Cardiac muscle cell (in vitro differentiated cells and primary cell): ENCODE data around the gene NIPBL. TPM values are rescaled to one million over a fixed set of nuclear protein-coding genes. Genes with fewer than 3 reads are reported as not detected.

Experiments used
- DNase-seq, 2 donors: peaks; one replicate each; pipeline versions ENCODE4 v3.0.0 to v3.0.0-alpha.2; 2010 to 2017; ENCODE audit warnings: low read depth in 1 of 2, low spot score in 1 of 2
- H3K27ac ChIP-seq: fragments of 200-600 bp; sonication (generic); 2 replicates; pipeline ENCODE4 v1.5.1; 2016
- H3K27me3 ChIP-seq: fragments of 200-600 bp; sonication (generic); 2 replicates; pipeline ENCODE4 v1.6.0; 2016; ENCODE audit warnings: control low read depth
- H3K36me3 ChIP-seq: fragments of 200-600 bp; sonication (generic); 2 replicates; pipeline ENCODE4 v1.5.1; 2016; ENCODE audit warnings: control low read depth
- H3K4me1 ChIP-seq: fragments of 200-600 bp; sonication (generic); 2 replicates; pipeline ENCODE4 v1.8.1; 2017; ENCODE audit warnings: low read depth, mild to moderate bottlenecking, mixed run types
- H3K4me3 ChIP-seq: fragments of 200-600 bp; sonication (generic); 2 replicates; pipeline ENCODE4 v1.5.1; 2016; ENCODE audit warnings: mild to moderate bottlenecking
- H3K9me3 ChIP-seq: fragments of 200-600 bp; sonication (generic); 2 replicates; pipeline ENCODE4 v1.5.1; 2017; ENCODE audit warnings: low read depth, mild to moderate bottlenecking, control low read depth
- CTCF ChIP-seq: IDR thresholded peaks from 2 replicates; pipeline ENCODE4 v1.5.1; 2012; ENCODE audit warnings: low read depth, mild to moderate bottlenecking, low read length
- polyA plus RNA-seq: library from polyadenylated mRNA; unstranded; fragments of >200 nt; fragmentation: Nextera tagmentation; extraction: Ambion mirVana; gene quantifications from 2 replicates; pipeline ENCODE4 v1.2.1, GENCODE V29; 2016
- total RNA-seq: library from RNA; depleted of rRNA; stranded (reverse); fragments of >200 nt; gene quantifications from 2 replicates; pipeline ENCODE4 v1.2.3, GENCODE V29; 2016

NIPBL gene
- total and polyA plus RNA-seq, 2 experiments from 2014 or later = 19.1 to 43.9 TPM

GRCh38 chr5:37034955-37035354, 158.4 kb downstream of the NIPBL start:
- H3K27ac ChIP-seq = peak overlapping the region; percentile 59
- H3K36me3 ChIP-seq = peaks cover 31% of the 10 kb centered on the region
- no peaks in the 10 kb centered on the region for H3K27me3 ChIP-seq

GRCh38 chr5:37037840-37038239, 161.3 kb downstream of the NIPBL start:
- H3K27me3 ChIP-seq = no peaks in the 10 kb centered on the region
- H3K9me3 ChIP-seq = no peaks in the 10 kb centered on the region
- no peak overlapping the region for H3K27ac ChIP-seq
- no peak for TF ChIP-seq CTCF
- peaks cover 34% of the 10 kb centered on the region for H3K36me3 ChIP-seq
- H3K4me1 ChIP-seq = no peaks in the 10 kb centered on the region
- H3K4me3 ChIP-seq = no peak overlapping the region
- no peak for DNase-seq

More at GRCh38 chr5:37034955-37035354, 158.4 kb downstream of the NIPBL start:
- no peak for TF ChIP-seq CTCF
- no peaks in the 10 kb centered on the region for H3K9me3 ChIP-seq
- peak in 1 of 2 donors; percentile 0 for DNase-seq
- H3K4me1 ChIP-seq = no peaks in the 10 kb centered on the region
- no peak overlapping the region for H3K4me3 ChIP-seq

GRCh38 chr5:37039824-37040223, 163.3 kb downstream of the NIPBL start:
- Histone ChIP-seq H3K4me3 (no peak overlapping the region), H3K9me3 (no peaks in the 10 kb centered on the region), H3K27me3 (no peaks in the 10 kb centered on the region), H3K27ac (no peak overlapping the region), H3K36me3 (peaks cover 41% of the 10 kb centered on the region), H3K4me1 (no peaks in the 10 kb centered on the region)
- DNase-seq = no peak
- no peak for TF ChIP-seq CTCF

- DNase-seq = peak in 1 of 2 donors; percentile 17
- Histone ChIP-seq H3K4me1 (no peaks in the 10 kb centered on the region), H3K36me3 (peaks cover 68% of the 10 kb centered on the region), H3K27ac (no peak overlapping the region), H3K27me3 (no peaks in the 10 kb centered on the region), H3K4me3 (no peak overlapping the region), H3K9me3 (no peaks in the 10 kb centered on the region)
- TF ChIP-seq CTCF = peak; percentile 23
Observed at GRCh38 chr5:37043693-37044092, 167.1 kb downstream of the NIPBL start.

- no peak for DNase-seq
- no peaks in the 10 kb centered on the region for H3K27me3 ChIP-seq
- H3K4me3 ChIP-seq = no peak overlapping the region
- no peak overlapping the region for H3K27ac ChIP-seq
- H3K36me3 ChIP-seq = peaks cover 67% of the 10 kb centered on the region
- no peaks in the 10 kb centered on the region for H3K4me1 ChIP-seq
- no peaks in the 10 kb centered on the region for H3K9me3 ChIP-seq
- no peak for TF ChIP-seq CTCF
Observed at GRCh38 chr5:37044120-37044519, 167.6 kb downstream of the NIPBL start.

GRCh38 chr5:37045703-37046102, 169.1 kb downstream of the NIPBL start:
- no peak for DNase-seq
- Histone ChIP-seq H3K27ac (no peak overlapping the region), H3K4me1 (no peaks in the 10 kb centered on the region), H3K4me3 (no peak overlapping the region), H3K36me3 (peaks cover 68% of the 10 kb centered on the region), H3K27me3 (no peaks in the 10 kb centered on the region), H3K9me3 (no peaks in the 10 kb centered on the region)
- TF ChIP-seq CTCF = no peak
